ENCODE results near the gene CFAP251.
"Not testable (repeated sequence)": the region's sequence is repeated elsewhere in the genome, so short reads cannot be mapped to it uniquely, and the experiment has no call there.

Gene CFAP251

GRCh38 chr12:121974026-121974985 lies 55.9 kb downstream of the CFAP251 start:
- DNase-seq (ENCODE audit: low read depth in 2 of 2) = no peak

- DNase-seq (ENCODE audit: low read depth in 2 of 2) = no peak
These were observed 56.6 kb downstream of the CFAP251 start for GRCh38 chr12:121975021-121975420.

- no peak for DNase-seq (ENCODE audit: low read depth in 2 of 2)
These were observed 58.6 kb downstream of the CFAP251 start for GRCh38 chr12:121976950-121977349.

GRCh38 chr12:121980191-121980891 lies 61.9 kb downstream of the CFAP251 start:
- DNase-seq (ENCODE audit: low read depth in 2 of 2) = no peak

GRCh38 chr12:121980892-121981272 lies 62.5 kb downstream of the CFAP251 start:
- no peak for DNase-seq (ENCODE audit: low read depth in 2 of 2)

- DNase-seq (ENCODE audit: low read depth in 2 of 2) = no peak
These were observed 63.1 kb downstream of the CFAP251 start for GRCh38 chr12:121981456-121981855.

- no peak for DNase-seq (ENCODE audit: low read depth in 2 of 2)
These were observed 64.6 kb downstream of the CFAP251 start for GRCh38 chr12:121982950-121983349.

GRCh38 chr12:121983536-121984210 lies 65.3 kb downstream of the CFAP251 start:
- no peak for DNase-seq (ENCODE audit: low read depth in 2 of 2)

- no peak for DNase-seq (ENCODE audit: low read depth in 2 of 2)
These were observed 68.3 kb downstream of the CFAP251 start for GRCh38 chr12:121986489-121987245.

- DNase-seq (ENCODE audit: low read depth in 2 of 2) = not testable (repeated sequence)
These were observed 70.1 kb downstream of the CFAP251 start for GRCh38 chr12:121988519-121988918.

GRCh38 chr12:121989276-121990113 lies 71.1 kb downstream of the CFAP251 start:
- no peak for DNase-seq (ENCODE audit: low read depth in 2 of 2)

GRCh38 chr12:121990114-121990647 lies 71.8 kb downstream of the CFAP251 start:
- DNase-seq (ENCODE audit: low read depth in 2 of 2) = no peak

- no peak for DNase-seq (ENCODE audit: low read depth in 2 of 2)
These were observed 72.6 kb downstream of the CFAP251 start for GRCh38 chr12:121990692-121991603.

GRCh38 chr12:121992059-121992879 lies 73.9 kb downstream of the CFAP251 start:
- peak in 1 of 2 donors; percentile 1 for DNase-seq (ENCODE audit: low read depth in 2 of 2)

GRCh38 chr12:121996050-121996944 lies 77.9 kb downstream of the CFAP251 start:
- no peak for DNase-seq (ENCODE audit: low read depth in 2 of 2)

- DNase-seq (ENCODE audit: low read depth in 2 of 2) = no peak
These were observed 78.7 kb downstream of the CFAP251 start for GRCh38 chr12:121996945-121997612.

Measured in activated CD8-positive, alpha-beta memory T cell treated with anti-CD3 and anti-CD28 coated beads for 4 hours (primary cell).